ENCODE data around the gene KIFC3.

DNA sequence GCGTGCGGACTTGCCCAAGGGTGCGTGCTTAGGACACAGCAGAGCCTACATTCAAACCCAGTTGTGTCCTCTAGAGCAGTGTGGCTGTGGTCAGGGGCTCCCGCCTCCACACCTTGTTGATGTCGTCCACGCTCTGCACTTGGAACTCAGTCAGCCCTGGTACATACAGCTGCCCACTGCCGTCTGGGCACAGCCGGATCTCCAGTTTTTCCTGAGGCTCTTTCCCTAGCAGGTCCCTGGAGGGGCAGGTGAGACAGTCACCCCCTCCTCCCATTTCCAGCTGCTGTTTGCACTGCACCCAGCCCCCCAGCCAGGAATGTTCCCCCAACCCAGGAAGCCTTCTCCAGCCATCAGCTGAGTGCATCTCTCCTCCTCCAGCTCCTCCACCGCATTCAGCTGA, 41.0 kb downstream of the KIFC3 start:
- TF ChIP-seq CTCF (IDR thresholded peaks at IDR 0.05; ENCODE audit: insufficient read depth, low read depth, low read length) = no peak
- no peak for TF ChIP-seq EZH2 (IDR thresholded peaks at IDR 0.05; ENCODE audit: insufficient read depth, low read length)
